Testis (tissue), 2 donors: ENCODE results near the gene ZNF18.

ENCODE experiments used
- POLR2A ChIP-seq: fragments of 450-650 bp; IDR thresholded peaks from one replicate; pipeline ENCODE4 v1.6.1; 2017; ENCODE audit warnings: antibody characterized with exemption, mild to moderate bottlenecking, moderate library complexity
- TF ChIP-seq, protein P1 (sequence below), 3 experiments: fragments of 450-650 bp in 2 of 3; fragments of 200-600 bp in 1 of 3; sonication (generic) in 1 of 3; IDR thresholded peaks; one replicate each; pipeline ENCODE4 v1.5.1; 2016 to 2019; ENCODE audit warnings: antibody characterized with exemption in 3 of 3, mild to moderate bottlenecking in 2 of 3, moderate library complexity in 1 of 3

GRCh38 chr17:12043702-12044101 is 46.4 kb upstream of the ZNF18 start:
- TF ChIP-seq, protein P1, sequence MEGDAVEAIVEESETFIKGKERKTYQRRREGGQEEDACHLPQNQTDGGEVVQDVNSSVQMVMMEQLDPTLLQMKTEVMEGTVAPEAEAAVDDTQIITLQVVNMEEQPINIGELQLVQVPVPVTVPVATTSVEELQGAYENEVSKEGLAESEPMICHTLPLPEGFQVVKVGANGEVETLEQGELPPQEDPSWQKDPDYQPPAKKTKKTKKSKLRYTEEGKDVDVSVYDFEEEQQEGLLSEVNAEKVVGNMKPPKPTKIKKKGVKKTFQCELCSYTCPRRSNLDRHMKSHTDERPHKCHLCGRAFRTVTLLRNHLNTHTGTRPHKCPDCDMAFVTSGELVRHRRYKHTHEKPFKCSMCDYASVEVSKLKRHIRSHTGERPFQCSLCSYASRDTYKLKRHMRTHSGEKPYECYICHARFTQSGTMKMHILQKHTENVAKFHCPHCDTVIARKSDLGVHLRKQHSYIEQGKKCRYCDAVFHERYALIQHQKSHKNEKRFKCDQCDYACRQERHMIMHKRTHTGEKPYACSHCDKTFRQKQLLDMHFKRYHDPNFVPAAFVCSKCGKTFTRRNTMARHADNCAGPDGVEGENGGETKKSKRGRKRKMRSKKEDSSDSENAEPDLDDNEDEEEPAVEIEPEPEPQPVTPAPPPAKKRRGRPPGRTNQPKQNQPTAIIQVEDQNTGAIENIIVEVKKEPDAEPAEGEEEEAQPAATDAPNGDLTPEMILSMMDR (IDR thresholded peaks at IDR 0.05), result no peak
- TF ChIP-seq POLR2A, result no peak
